Nucleus accumbens (tissue), 56 donors: Measurements from ENCODE around the gene PLA2G2D.

ENCODE experiments used
- DNase-seq, 56 donors: peaks; one replicate each; lab custom pipeline; 2025; lab: John Stamatoyannopoulos, UW

Gene PLA2G2D

DNA sequence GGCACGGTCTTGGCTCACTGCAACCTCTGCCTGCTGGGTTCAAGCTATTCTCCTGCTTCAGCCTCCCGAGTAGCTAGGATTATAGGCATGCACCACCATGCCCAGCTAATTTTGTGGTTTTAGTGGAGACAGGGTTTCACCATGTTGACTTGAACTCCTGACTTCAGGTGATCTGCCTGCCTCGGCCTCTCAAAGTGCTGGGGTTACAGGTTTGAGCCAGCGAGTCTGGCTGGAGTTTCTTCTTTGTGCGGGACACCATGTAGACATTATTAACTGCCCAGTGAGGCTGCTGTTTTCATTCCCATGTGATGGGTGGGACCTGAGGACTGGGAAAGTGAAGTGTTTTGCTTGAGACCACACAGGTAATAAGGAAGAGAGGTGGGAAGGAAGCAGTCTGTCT is 26.0 kb downstream of the PLA2G2D start:
- no peak for DNase-seq

DNA sequence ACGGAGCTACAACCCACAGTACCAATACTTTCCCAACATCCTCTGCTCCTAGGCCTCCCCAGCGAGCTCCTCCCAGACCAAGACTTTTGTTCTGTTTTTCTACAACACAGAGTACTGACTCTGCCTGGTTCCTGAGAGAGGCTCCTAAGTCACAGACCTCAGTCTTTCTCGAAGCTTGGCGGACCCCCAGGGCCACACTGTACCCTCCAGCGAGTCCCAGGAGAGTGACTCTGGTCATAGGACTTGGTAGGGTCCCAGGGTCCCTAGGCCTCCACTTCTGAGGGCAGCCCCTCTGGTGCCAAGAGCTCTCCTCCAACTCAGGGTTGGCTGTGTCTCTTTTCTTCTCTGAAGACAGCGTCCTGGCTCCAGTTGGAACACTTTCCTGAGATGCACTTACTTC is 28.7 kb downstream of the PLA2G2D start:
- no peak for DNase-seq

DNA sequence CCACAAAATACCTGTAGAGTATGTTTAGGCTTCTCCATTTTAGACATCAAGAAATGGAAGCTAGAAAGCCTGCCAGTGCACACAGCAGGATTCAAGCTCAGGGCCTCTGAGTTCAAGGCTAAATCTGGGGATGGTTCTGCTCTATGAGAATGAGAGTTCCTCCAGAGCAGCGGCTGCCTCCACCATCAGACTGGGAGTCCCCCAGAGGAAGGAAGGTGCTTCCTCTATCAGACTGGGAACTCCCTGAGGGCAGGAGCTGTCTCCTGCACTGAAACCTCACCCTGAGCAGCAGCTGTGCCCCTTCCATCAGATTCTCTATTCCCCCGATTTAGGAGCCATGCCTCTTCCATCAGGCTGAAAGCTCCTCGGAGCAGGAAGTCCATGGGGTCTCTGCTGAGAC is 29.2 kb downstream of the PLA2G2D start:
- no peak for DNase-seq

DNA sequence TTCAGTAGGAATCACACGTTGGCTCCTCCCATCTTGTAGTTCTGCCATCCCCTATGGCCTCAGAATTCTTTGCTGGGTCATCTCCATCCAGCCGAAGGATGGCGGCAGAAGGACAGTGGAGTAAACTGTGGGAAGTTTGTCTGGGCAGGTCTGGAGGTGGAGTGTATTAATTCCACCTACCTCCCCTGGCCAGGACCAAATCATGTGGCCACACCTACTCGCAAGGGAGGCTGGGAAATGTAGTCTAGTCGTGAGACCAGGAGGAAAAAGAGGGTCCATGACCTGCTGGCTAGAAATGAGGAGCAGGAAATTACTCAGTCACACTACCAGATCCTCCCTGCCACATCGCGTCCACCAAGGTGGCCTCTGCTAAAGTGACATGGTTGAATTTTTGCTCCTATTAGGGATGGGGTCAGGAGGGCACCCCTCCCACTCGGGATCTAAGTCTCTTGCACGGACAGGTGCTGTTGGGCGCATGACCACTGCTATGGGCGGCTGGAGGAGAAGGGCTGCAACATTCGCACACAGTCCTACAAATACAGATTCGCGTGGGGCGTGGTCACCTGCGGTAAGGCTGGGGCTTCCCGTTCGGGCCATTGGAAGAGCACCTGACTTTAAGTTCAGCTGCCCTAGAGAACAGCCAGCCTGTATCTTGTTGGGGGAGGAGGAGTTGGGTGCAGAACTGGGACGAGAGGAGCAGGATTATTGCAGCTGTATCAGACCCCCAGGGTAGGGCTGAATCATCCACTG is 29.8 kb downstream of the PLA2G2D start:
- no peak for DNase-seq

DNA sequence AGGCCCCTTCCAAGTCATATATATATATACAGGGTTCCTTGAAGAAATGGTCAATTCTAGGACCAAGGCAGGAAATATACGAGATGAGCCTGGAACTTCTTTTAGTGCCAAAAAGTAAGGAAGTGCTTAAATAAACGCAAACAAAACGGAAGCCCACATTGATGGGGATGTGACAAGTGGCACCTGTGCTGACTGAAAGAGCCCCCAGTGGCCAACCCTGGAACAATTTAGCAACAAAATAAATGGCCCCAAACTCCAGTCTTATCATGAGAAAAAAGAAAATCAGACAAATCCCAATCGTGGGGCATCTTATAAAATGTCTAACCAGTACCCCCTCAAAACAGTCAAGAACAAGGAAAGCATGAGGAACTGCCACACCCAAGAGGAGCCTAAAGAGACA is 31.7 kb downstream of the PLA2G2D start:
- DNase-seq, result no peak

DNA sequence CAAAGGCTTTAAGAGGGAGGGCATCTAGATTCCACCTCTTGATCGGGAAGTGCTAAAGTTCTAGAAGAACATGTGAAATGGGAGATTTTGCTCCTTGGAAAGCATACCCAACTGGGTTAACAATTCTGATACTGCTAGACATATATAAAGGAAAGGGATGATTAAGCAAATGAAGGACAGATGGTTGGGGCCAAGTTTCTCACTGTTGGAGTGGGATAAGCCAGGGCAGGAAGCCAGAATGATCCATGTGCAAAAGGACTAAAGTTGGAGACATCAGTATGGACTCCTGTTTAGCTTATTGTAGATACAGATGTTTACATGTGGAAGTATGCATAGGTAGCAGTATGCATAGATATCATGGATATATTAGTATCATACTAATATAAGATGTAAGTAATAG is 32.5 kb downstream of the PLA2G2D start:
- DNase-seq, result no peak

DNA sequence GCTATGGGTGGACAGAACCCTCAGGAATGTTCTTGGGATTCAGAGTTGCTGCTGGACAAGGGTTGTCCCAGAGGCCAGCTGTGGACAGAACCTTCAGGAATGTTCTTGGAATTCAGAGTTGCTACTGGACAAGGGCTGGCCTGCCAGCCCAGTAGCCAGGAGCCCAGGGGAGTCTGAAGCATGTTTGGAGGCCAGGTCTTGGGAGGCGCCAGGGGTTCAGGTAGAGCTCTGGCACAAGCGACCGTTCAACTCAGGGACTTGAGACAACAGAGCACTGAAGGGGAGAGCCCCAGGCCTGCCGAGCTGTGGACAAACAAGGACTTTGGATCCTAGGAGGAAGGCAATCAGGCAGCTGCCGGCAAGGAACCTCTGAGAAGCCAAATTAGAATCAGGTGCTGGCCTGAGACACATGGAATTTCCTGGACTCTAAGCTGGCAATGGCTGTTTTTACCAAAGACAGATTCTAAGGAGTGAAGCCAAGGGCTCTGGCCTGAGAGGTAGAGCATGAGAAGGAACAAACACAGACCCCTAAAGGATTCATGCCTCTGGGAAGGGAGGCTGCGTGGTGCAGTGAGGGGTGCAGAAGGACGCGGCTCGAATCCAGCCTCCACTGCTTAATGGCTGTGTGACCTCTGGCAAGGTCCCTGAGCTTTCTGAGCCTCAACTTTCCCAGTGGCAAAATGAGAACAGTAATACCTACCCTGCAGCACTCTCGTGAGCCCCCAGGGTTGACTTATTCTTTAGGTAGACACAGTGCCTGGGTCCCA is 36.0 kb downstream of the PLA2G2D start:
- DNase-seq, result no peak

DNA sequence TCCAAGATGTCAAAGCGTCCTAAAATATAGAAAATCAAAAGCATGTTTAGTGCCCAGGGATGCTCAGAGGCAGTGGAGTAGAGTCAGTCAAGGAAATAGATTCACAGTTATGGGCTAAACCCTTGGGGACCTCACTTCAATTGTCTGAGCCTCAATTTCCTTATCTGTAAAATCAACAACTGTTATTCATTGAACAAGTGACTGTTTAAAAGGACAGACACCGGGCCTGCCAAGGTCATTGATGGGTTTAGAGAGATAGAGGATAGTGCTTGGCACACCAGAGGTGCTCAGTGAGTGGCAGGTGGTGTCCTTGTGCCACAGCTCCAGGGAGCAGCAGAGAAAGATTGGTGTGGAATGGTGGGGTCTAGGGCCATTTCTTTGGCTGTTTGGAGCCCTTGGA is 36.6 kb downstream of the PLA2G2D start:
- no peak for DNase-seq

DNA sequence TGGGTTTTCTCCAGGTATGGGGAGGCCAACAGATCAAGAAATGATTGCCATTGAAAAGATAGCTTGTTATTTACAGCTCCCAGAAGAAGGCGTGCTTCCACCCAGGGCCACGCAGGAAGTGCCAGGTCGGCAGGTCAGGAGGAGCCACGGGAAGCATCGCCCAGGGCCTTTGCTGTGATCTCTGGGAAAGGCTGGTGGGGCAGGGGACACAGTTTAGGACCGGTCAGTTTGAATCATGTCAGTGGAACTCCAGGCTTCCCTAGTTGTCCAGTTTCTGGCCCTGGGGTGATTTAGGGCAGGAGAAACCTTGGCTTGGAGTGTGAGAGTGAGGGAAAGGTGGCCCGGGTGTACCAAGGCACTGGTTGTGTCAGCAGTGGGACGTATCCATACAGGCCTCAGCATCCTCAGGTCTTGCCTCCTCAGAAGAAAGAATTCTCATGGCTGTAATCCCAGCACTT is 38.0 kb downstream of the PLA2G2D start:
- no peak for DNase-seq

DNA sequence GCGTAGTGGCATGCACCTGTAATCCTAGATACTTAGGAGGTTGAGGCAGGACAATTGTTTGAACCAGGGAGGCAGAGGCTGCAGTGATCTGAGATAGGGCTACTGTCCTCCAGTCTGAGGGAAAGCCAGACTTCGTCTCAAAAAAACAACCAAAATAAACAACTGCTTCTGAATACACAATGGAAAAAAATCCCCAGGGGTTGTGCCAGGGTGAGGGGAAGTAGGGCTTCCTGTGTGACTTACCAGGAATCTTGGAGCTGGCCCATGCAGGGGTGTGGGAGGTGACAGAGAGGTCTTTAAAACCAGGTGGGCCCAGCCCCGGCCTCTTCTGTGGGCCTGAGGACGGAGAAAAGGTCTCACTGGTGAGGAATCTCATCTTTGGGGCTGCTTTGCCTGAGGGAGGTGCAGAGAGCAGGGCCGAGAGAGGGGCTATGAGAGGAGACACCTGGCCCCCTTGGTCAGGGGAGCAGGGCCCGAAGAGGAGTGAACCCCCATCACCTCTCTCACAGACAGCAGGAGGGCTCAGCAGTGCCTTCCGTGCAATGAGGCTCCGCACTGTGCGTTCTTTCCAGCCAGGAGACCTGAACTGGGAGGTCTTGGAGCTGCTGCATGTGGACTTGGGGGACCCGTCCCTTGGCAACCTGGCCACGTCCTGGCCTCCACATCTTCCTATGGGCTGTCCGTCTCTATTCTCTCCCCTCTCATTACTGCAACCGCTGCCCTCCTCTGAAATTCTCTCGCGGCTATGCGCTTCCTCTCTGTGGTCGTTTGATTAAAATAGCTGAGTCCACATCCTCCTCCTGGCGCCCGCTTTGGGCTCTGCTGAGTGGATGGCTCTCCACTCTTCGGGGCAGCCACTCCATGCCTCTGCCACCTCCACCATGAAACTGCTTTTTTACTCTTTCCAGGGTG is 38.6 kb downstream of the PLA2G2D start:
- peak in 4 of 56 donors; percentile 4 to 9 (median 6) for DNase-seq

DNA sequence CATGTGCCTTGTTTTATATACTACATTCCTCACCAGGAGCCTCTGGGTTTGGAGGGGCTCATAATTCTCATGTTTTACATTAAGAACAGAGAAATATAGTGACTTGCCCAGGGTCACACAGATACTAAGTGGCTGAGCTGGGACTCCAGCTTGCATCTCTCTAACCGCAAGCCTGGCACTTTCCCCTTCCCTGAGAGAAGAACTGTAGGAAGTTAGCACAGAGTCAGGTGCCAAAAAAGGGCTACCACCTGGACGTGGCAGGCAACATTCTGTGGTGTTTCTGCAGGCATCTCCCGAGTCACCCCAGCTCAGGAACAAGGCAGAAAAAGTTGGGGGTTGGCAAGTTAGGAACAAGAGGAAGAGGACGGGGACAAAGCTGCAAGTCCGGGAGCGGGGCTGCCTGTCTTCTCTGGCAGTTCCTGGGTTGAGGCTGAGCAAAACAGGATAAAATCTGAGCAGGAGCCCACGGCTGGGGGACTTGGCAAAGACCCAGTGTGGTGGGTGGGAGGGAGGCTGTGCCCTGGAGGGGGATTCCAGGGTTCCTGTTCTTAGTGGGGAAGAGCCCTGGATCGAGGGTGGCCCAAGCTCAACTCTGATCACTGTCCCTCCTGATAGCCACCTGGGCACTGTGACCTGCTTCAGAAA is 39.6 kb downstream of the PLA2G2D start:
- no peak for DNase-seq

DNA sequence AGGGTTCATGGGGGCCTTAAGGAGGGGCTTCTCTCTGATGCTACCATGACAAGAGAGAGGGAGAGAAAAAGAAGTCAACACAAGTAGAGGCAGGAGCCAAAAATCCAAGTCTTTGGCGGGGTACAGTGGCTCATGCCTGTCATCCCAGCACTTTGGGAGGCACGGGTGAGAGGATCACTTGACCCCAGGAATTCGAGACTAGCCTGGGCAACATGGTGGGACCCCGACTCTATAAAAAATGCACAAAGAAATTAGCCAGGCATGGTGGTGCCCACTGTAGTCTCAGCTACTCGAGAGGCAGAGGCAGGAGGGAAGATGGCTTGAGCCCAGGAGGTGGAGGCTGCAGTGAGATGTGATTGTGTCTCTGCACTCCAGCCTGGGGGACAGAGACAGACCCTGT is 40.6 kb downstream of the PLA2G2D start:
- DNase-seq, result no peak

DNA sequence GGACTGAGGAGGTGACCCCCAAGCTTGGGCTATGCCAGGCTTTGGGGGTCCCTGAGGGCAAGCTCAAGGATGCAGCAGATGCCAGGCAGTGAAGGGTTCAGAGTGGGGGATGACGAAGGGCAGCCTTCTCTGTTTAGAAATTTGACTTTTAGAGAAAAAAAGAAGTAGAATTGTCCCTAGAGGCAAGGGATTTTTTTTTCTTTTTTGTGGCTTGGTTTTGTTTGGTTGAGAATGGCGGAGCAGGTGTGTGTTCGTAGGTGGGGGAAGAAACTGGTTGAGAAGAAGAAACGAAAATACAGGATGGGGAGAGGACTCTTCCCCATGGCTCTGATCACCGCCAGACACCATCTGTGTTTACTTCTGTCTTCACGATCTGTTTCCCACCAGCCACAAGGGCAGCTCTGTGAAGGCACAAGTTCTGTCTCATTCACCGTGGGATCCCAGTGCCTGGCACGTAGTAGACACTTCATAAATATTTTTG is 41.1 kb downstream of the PLA2G2D start:
- DNase-seq, result no peak

DNA sequence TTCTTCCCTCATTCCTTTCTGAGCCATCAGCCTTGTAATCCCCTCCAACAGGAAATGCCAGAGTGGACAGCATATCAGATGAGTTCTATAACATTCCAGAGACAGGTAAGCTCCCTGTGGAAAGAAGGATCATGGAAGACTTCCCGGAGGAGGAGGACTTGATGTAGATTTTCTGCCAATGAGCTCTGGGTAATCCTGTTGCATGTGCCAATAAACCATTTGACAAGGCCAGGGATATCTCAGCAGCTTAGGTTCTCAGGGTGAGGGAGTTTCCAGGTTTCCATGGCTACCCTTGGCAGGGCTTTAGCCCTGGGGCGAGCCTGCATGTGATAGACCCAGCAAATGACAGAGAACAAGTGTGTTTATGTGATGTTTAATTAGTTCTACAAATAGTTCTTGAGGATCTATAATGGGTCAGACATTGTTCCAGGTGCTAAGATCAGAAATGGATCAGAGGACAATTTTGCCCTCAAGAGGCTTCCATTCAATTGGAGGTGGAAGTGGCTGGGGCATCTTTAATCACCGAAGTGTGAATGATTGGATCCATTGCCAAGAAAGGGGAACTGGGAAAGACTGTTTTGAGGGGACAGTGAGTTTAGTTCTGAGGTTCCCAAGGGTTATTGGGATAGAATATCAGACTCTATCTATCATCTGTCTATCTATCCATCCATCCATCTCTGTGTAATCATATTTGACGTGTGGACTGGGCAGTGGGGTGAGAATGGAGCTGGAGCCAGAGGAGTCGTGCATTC is 42.5 kb downstream of the PLA2G2D start:
- no peak for DNase-seq

DNA sequence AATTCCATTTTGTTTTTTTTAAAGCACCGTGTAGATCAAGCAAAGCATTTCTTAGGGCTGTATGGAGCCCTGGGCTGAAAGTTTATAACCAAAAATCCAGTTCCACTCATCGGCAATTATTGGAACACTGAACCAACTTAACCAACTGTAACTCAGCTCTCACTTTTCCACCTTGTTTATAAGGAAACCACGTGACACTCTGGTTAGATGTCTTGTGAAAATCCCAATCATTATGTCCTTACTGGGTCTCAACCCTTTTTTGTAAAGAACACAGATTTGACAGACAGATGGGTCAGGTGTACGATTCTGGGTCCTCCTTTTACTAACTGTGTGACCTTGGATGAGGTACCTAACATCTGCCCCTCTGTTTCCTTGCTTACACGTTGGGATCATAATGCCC is 43.1 kb downstream of the PLA2G2D start:
- no peak for DNase-seq

DNA sequence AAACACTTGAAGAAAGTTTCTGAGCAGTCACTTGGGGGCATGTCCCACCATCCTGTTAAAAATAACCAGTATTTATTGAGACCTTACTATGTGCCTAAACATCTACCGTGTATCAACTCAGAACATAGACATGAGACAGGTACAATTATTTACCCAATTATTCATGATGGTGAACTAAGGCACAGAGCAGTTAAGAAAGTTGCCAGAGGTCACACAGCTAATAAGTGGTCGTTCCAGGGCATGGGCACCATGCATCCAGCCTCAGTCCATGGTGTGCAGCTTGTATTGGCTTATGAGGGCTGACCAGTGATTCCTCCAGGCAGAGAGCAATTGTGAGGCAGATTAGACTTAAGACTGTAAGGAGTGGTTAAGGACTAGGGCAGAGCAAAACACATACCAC is 44.0 kb downstream of the PLA2G2D start:
- DNase-seq, result no peak

DNA sequence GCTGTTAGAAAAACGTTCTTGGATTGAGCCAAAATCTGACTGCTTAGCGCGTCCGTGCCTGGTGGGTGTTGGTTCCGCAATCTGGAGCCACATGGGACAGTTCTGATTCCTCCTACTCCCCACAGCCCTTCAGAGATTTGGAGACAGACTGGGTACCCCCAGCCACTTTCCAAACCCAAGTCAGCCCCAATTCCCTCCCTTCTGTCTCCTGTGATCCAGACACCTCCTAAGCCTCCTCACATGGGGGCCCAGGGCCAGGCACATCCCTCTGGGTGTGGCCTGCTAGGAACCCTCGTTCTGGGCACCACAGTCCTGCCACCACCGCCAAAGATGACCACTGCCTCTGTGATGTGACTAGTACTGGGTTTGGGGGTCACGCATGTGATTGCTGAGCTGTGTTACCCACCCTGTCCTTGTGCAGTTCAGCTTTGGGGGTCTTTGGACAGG is 44.6 kb downstream of the PLA2G2D start:
- no peak for DNase-seq

DNA sequence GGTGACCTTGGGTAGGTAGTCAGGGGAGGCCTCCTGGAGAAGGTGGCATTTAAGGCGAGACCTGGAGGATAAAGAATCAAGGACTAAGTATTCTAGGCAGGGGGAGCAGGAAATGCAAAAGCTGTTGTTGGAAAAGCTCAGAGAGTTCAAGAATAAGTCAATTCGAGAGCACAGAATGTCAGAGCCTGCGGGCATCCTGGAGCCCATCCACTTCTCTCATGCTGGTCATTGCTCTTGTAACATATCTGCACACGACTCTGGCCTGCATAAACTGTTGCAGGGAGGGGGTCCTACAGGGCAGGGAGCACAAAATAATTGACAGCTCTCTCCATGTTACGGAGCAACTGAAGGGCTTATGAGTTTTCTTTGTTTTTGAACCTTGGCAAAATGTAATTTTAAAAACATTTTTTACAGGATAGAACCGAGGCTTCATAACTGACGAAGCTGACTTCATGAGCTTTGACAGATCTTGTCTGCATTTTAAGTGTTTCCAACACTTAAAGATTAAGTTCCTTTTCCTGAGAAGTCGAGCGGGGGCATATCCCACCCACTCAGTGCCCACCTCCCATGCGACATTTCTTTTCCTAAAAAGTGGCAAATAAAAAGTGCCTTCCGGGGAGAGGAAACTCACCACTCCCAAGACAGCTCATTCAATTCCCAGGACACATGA is 45.1 kb downstream of the PLA2G2D start:
- peak in 4 of 56 donors; percentile 3 to 22 (median 14) for DNase-seq

DNA sequence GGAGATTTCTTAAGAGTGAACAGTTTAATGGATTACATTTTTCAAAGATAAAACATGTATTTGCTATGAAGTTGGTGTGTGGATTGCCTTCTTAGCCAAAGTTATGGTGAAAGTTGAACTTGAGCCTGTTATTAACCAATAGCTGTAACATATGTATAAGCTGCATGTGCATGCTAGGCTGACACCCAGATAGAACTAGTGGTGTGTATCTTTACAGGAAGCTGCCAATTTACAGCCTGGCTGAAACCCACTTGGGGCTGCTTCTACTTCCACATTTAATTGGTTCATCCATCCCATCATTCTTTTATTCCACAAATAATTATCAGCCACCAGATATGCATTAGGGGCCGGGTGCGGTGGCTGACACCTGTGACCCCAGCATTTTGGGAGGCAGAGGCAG is 46.1 kb downstream of the PLA2G2D start:
- no peak for DNase-seq
